ENCODE data around the gene DSCAML1.

GRCh38 chr11:117782101-117782500 lies 14.9 kb downstream of the DSCAML1 start:
- TF ChIP-seq POLR2AphosphoS5 (IDR thresholded peaks at IDR 0.05; ENCODE audit: low read depth, low read length) (no peak), REST (IDR thresholded peaks at IDR 0.05; ENCODE audit: insufficient read depth in 1 of 2, low read depth in 2 of 2, low read length in 2 of 2) (no peak), SIN3A (IDR thresholded peaks at IDR 0.05; ENCODE audit: borderline replicate concordance, insufficient read depth, low read length) (no peak)
